Measurements from ENCODE around the gene NBDY. TPM values are rescaled to one million over a fixed set of nuclear protein-coding genes. Genes with fewer than 3 reads are reported as not detected.
"Not testable (repeated sequence)": the region's sequence is repeated elsewhere in the genome, so short reads cannot be mapped to it uniquely, and the experiment has no call there.

Gene NBDY, protein sequence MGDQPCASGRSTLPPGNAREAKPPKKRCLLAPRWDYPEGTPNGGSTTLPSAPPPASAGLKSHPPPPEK
- 17.0 and 21.5 TPM in 2 replicates for total RNA-seq

DNA sequence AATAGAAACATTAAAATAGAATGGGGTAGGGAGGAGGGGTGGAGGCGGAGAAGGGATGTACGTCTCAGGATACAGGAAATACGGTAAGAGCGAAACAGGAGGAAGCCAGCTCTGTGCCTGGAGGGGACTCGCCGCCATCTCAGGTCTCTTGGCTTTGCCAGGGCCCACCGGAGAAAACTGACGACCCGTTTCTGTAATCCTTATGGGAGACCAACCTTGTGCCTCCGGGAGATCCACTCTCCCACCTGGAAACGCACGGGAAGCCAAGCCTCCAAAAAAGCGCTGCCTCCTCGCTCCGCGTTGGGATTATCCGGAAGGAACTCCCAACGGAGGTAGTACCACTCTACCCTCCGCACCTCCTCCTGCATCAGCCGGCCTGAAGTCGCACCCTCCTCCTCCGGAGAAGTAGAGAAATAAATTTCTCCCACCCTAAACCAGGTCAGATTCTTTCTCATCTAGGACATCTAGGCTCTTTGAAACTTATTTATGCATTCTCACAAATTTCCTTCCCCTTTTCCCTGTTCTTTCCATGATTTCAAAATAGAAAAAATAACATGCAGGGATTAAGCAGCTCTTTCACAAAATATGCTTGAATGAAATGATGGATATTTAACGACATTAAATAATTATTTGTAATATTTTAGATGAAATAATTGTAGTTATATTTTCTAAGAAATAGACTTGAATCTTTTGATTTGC is at the start of gene NBDY:
TSS of gene NBDY (plus strand) at position 92 of the 699 bp plus-strand sequence. CDS start at position 203, 111 bp downstream.
- H3K4me3 ChIP-seq (ENCODE audit: low read depth, low read length), result peak within 1 kb of the TSS; percentile 71
- DNase-seq (ENCODE audit: low read depth), result no peak
- no peaks in the 10 kb centered on the region for H3K27me3 ChIP-seq (ENCODE audit: control insufficient read depth, insufficient read depth, low read length)
- no peaks in the 10 kb centered on the region for H3K36me3 ChIP-seq (ENCODE audit: control insufficient read depth, insufficient read depth, low read length)
- TF ChIP-seq, protein P1, sequence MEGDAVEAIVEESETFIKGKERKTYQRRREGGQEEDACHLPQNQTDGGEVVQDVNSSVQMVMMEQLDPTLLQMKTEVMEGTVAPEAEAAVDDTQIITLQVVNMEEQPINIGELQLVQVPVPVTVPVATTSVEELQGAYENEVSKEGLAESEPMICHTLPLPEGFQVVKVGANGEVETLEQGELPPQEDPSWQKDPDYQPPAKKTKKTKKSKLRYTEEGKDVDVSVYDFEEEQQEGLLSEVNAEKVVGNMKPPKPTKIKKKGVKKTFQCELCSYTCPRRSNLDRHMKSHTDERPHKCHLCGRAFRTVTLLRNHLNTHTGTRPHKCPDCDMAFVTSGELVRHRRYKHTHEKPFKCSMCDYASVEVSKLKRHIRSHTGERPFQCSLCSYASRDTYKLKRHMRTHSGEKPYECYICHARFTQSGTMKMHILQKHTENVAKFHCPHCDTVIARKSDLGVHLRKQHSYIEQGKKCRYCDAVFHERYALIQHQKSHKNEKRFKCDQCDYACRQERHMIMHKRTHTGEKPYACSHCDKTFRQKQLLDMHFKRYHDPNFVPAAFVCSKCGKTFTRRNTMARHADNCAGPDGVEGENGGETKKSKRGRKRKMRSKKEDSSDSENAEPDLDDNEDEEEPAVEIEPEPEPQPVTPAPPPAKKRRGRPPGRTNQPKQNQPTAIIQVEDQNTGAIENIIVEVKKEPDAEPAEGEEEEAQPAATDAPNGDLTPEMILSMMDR (IDR thresholded peaks at IDR 0.05; ENCODE audit: insufficient read depth, low read length, poor library complexity, severe bottlenecking), result no peak

DNA sequence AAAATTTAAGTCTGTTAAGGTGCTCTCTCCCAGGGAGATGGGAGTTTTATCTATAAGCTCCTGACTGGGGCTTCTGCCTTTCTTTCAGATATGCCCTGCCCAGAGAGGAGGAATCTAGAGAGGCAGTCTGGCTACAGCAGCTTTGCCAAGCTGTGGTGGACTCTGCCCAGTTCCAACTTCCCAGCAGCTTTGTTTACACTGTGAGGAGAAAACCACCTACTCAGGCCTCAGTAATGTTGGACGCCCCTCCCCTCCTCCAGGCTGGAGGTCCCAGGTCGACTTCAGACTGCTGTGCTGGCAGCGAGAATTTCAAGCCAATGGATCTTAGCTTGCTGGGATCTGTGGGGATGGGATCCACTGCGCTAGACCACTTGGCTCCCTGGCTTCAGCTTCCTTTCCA is 24.5 kb upstream of the NBDY start:
- not testable (repeated sequence) for DNase-seq (ENCODE audit: low read depth); H3K4me3 ChIP-seq (ENCODE audit: low read depth, low read length); H3K36me3 ChIP-seq (ENCODE audit: control insufficient read depth, insufficient read depth, low read length); H3K27me3 ChIP-seq (ENCODE audit: control insufficient read depth, insufficient read depth, low read length)

DNA sequence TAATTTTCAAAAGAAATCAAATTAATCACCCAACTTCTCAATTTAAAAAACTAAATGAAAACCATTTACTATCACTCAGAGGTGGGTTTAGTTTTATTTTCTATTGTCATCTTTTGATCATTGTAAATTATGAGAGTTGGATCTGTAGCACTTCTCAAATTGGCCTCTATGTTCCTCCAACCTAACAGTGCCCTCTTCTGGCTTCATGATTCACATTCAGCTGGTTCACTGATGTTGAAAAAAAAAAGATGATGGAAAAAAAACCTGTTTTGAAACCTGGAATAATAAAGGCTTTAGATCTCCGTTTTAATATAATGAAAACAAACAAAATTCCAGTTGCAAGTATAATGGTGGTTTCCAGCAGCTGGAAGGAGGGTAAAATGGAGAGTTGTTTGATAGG is 2.4 kb upstream of the NBDY start:
- TF ChIP-seq, protein P1 (IDR thresholded peaks at IDR 0.05; ENCODE audit: insufficient read depth, low read length, poor library complexity, severe bottlenecking), result peak; percentile 65
- H3K36me3 ChIP-seq (ENCODE audit: control insufficient read depth, insufficient read depth, low read length), result no peaks in the 10 kb centered on the region
- H3K4me3 ChIP-seq (ENCODE audit: low read depth, low read length), result no peak overlapping the region
- DNase-seq (ENCODE audit: low read depth), result no peak
- no peaks in the 10 kb centered on the region for H3K27me3 ChIP-seq (ENCODE audit: control insufficient read depth, insufficient read depth, low read length)

DNA sequence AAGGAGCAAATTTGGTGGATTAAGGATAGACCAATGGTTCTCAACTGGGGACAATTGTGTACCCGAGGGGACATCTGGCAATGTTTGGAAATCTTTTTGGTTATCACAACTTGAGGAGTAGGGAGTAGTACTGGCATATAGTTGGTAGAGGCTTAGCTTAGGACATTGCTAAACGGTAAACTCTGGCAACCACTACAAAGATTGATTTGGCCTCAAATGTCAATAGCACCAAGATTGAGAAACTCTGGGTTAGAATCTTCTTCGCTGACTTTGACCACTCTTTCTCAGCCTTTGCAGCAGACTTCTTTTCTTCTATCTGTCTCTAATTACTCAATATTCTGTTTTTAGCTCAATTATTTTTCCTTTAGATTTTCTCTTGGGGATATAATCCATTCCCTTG is 1.5 kb upstream of the NBDY start:
- H3K36me3 ChIP-seq (ENCODE audit: control insufficient read depth, insufficient read depth, low read length), result no peaks in the 10 kb centered on the region
- no peak for DNase-seq (ENCODE audit: low read depth)
- no peaks in the 10 kb centered on the region for H3K27me3 ChIP-seq (ENCODE audit: control insufficient read depth, insufficient read depth, low read length)
- H3K4me3 ChIP-seq (ENCODE audit: low read depth, low read length), result no peak overlapping the region
- TF ChIP-seq, protein P1 (IDR thresholded peaks at IDR 0.05; ENCODE audit: insufficient read depth, low read length, poor library complexity, severe bottlenecking), result no peak

DNA sequence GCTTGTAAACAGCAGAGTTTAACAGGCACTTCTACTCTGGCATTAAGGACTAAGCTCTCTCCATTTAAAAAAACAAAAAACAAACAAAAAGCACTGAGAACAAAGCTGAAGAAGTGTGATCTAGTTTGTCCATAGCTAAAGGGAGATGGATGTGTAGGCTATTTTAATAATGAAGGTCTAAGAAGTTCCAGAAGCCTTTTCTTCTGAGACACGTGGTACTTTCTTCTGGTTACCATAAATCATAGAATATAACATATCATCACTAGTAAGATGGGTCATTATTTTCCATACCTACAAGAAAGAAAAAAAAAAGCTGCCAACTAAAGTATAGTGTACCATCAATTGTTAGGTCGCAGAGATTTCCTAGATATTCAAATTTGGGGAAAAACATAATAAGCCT is 722 bp upstream of the NBDY start:
- DNase-seq (ENCODE audit: low read depth), result no peak
- H3K4me3 ChIP-seq (ENCODE audit: low read depth, low read length), result no peak overlapping the region
- TF ChIP-seq, protein P1 (IDR thresholded peaks at IDR 0.05; ENCODE audit: insufficient read depth, low read length, poor library complexity, severe bottlenecking), result no peak

DNA sequence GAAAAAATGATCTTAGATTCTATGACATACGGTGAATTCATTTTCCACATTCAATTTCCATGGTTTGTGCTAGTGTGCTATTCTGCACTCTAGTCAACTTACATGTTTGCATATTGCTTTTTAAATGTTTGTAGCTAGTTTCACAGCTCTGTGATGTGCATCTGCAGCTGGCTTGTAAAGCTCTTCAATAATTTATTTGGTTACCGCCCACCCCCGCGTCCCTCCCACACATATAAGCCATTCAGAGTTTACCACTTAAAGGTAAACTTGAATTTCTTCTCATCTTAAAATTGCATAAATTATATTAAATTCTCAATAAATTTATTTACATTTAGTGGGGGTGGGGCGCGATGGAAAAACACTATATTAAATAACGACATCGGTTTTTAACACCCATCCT is 291 bp upstream of the NBDY start:
- Histone ChIP-seq H3K4me3 (ENCODE audit: low read depth, low read length) (peak overlapping the region; percentile 71), H3K27me3 (ENCODE audit: control insufficient read depth, insufficient read depth, low read length) (no peaks in the 10 kb centered on the region), H3K36me3 (ENCODE audit: control insufficient read depth, insufficient read depth, low read length) (no peaks in the 10 kb centered on the region)
- no peak for DNase-seq (ENCODE audit: low read depth)
- TF ChIP-seq, protein P1 (IDR thresholded peaks at IDR 0.05; ENCODE audit: insufficient read depth, low read length, poor library complexity, severe bottlenecking), result no peak

More for the DNA sequence above, 722 bp upstream of the NBDY start:
- Histone ChIP-seq H3K36me3 (ENCODE audit: control insufficient read depth, insufficient read depth, low read length) (no peaks in the 10 kb centered on the region), H3K27me3 (ENCODE audit: control insufficient read depth, insufficient read depth, low read length) (no peaks in the 10 kb centered on the region)

Data from kidney epithelial cell (primary cell).